MCF 10A (cell line): ENCODE data around the gene CHIC2. TPM values are rescaled to one million over a fixed set of nuclear protein-coding genes. Genes with fewer than 3 reads are reported as not detected.
A peak's percentile ranks its signal among the peaks of the same experiment; 100 is the strongest.

ENCODE experiments used
- BruUV-seq: library from RNA; stranded (reverse); fragments of 400-500 nt; replicated peaks from 2 replicates; lab custom pipeline; 2021; lab: Mats Ljungman, UMichigan
- CTCF ChIA-PET: fragments of 300-600 bp; sonication (Branson Sonifier 250); formaldehyde crosslinking; extraction: SDS; loops from one replicate; lab custom pipeline; 2021; ENCODE audit warnings: antibody characterized with exemption, inconsistent platforms; lab: Yijun Ruan, JAX
- POLR2A ChIA-PET: fragments of 300-600, 350-650 bp; sonication (Branson Sonifier 250); formaldehyde crosslinking; extraction: SDS; loops from one replicate; lab custom pipeline; 2020; ENCODE audit warnings: antibody characterized with exemption, inconsistent platforms; lab: Yijun Ruan, JAX
- DNase-seq: peaks from one replicate; pipeline ENCODE4 v3.0.0-alpha.2; 2018; ENCODE audit not compliant: unreplicated experiment
- H3K27ac Mint-ChIP-seq: one replicate; pipeline ENCODE4 v1.8.0; 2022; ENCODE audit warnings: mild to moderate bottlenecking, low read depth, mixed read lengths; ENCODE audit not compliant: unreplicated experiment
- H3K27me3 Mint-ChIP-seq: one replicate; pipeline ENCODE4 v1.8.0; 2022; ENCODE audit warnings: mixed read lengths; ENCODE audit not compliant: insufficient read depth, unreplicated experiment
- H3K36me3 Mint-ChIP-seq: one replicate; pipeline ENCODE4 v1.8.0; 2022; ENCODE audit warnings: mild to moderate bottlenecking, moderate library complexity, mixed read lengths; ENCODE audit not compliant: insufficient read depth, unreplicated experiment
- H3K4me1 Mint-ChIP-seq: one replicate; pipeline ENCODE4 v1.8.0; 2022; ENCODE audit warnings: mixed read lengths; ENCODE audit not compliant: insufficient read depth, unreplicated experiment
- H3K4me3 Mint-ChIP-seq: one replicate; pipeline ENCODE4 v1.8.0; 2022; ENCODE audit warnings: mild to moderate bottlenecking, moderate library complexity, mixed read lengths; ENCODE audit not compliant: unreplicated experiment
- H3K9me3 Mint-ChIP-seq: one replicate; pipeline ENCODE4 v1.8.0; 2022; ENCODE audit warnings: mixed read lengths; ENCODE audit not compliant: unreplicated experiment
- CTCF ChIP-seq: fragments of 200-600 bp; IDR thresholded peaks from one replicate; pipeline ENCODE4 v1.8.0; 2022; ENCODE audit warnings: antibody characterized with exemption, mild to moderate bottlenecking; ENCODE audit not compliant: unreplicated experiment
- intact Hi-C: fragments of 100-400 bp; cut with micrococcal nuclease; formaldehyde crosslinking; loops from 2 replicates; pipeline ENCODE4 v1.14.1; 2022
- total RNA-seq: library from RNA; stranded (reverse); gene quantifications from 2 replicates; pipeline ENCODE4 v1.2.3, GENCODE V29; 2022

CHIC2 gene
- total RNA-seq, 1 experiment from 2014 or later, result 59.4 TPM

GRCh38 chr4:54006755-54007154 lies 57.6 kb downstream of the CHIC2 start:
- ChIA-PET POLR2A (interaction anchor here (1.0 to 2.1 kb wide), 3 partner anchors 9 to 19 kb away, joined by 3 to 8 read pairs (median 3); no protein-coding TSS in a partner anchor), CTCF (interaction anchor here (0.7 to 1.6 kb wide), 2 partner anchors 53 to 98 kb away, joined by 4 to 5 read pairs; no protein-coding TSS in a partner anchor)
- no peak overlapping the region for H3K27ac Mint-ChIP-seq
- DNase-seq, result no peak
- H3K27me3 Mint-ChIP-seq, result no peaks in the 10 kb centered on the region
- no peaks in the 10 kb centered on the region for H3K9me3 Mint-ChIP-seq
- no peak for TF ChIP-seq CTCF
- H3K4me3 Mint-ChIP-seq, result no peak overlapping the region
- intact Hi-C loops, result no loop called here
- peaks cover 5% of the 10 kb centered on the region for H3K4me1 Mint-ChIP-seq
- peaks cover 9% of the 10 kb centered on the region for H3K36me3 Mint-ChIP-seq
- no TSS peak for BruUV-seq

GRCh38 chr4:54005475-54005874 lies 58.9 kb downstream of the CHIC2 start:
- intact Hi-C loops, result no loop called here
- ChIA-PET POLR2A (interaction anchor here (1.0 to 1.1 kb wide), 3 partner anchors 60 to 627 kb away, joined by 3 read pairs; no protein-coding TSS in a partner anchor), CTCF (interaction anchor here (1.2 kb wide), 1 partner anchor 229 kb away, joined by 3 read pairs; no protein-coding TSS in a partner anchor)
- TF ChIP-seq CTCF, result no peak
- Mint-ChIP-seq H3K4me1 (peaks cover 5% of the 10 kb centered on the region), H3K9me3 (no peaks in the 10 kb centered on the region), H3K27ac (peak overlapping the region; percentile 46), H3K4me3 (peak overlapping the region; percentile 50), H3K27me3 (no peaks in the 10 kb centered on the region), H3K36me3 (peaks cover 19% of the 10 kb centered on the region)
- no TSS peak for BruUV-seq
- DNase-seq, result peak; percentile 29

- H3K27ac Mint-ChIP-seq, result no peak overlapping the region
- H3K4me3 Mint-ChIP-seq, result no peak overlapping the region
- no peaks in the 10 kb centered on the region for H3K9me3 Mint-ChIP-seq
- POLR2A ChIA-PET, result interaction anchor here (1.0 to 1.6 kb wide), 3 partner anchors 9 to 626 kb away, joined by 3 to 7 read pairs (median 4); no protein-coding TSS in a partner anchor
- BruUV-seq, result no TSS peak
- peaks cover 5% of the 10 kb centered on the region for H3K4me1 Mint-ChIP-seq
- peaks cover 10% of the 10 kb centered on the region for H3K36me3 Mint-ChIP-seq
- DNase-seq, result no peak
- CTCF ChIA-PET, result interaction anchor here (1.2 kb wide), 1 partner anchor 230 kb away, joined by 3 read pairs; no protein-coding TSS in a partner anchor
- no peaks in the 10 kb centered on the region for H3K27me3 Mint-ChIP-seq
- no peak for TF ChIP-seq CTCF
- intact Hi-C loops, result no loop called here
Observed at GRCh38 chr4:54004463-54004862, 59.9 kb downstream of the CHIC2 start.

GRCh38 chr4:54001668-54002365 lies 62.6 kb downstream of the CHIC2 start:
- no peak for TF ChIP-seq CTCF
- H3K9me3 Mint-ChIP-seq, result no peaks in the 10 kb centered on the region
- H3K27ac Mint-ChIP-seq, result no peak overlapping the region
- H3K4me1 Mint-ChIP-seq, result peaks cover 5% of the 10 kb centered on the region
- intact Hi-C loops, result no loop called here
- no peak for DNase-seq
- no TSS peak for BruUV-seq
- ChIA-PET POLR2A (no interaction called here), CTCF (no interaction called here)
- no peaks in the 10 kb centered on the region for H3K27me3 Mint-ChIP-seq
- peaks cover 20% of the 10 kb centered on the region for H3K36me3 Mint-ChIP-seq
- no peak overlapping the region for H3K4me3 Mint-ChIP-seq
